Hematopoietic multipotent progenitor cell treated with erythropoietin and hydrocortisone succinate and interleukin-3 and kit ligand, for 15 days (in vitro differentiated cells): Measurements from ENCODE around the gene PPP1R18.
"Not testable (repeated sequence)": the region's sequence is repeated elsewhere in the genome, so short reads cannot be mapped to it uniquely, and the experiment has no call there.

ENCODE experiments used
- DNase-seq: peaks from one replicate; pipeline ENCODE4 v3.0.0-alpha.2; 2015; ENCODE audit warnings: low spot score

Gene PPP1R18

GRCh38 chr6:30666300-30666699 lies 20.1 kb downstream of the PPP1R18 start:
- not testable (repeated sequence) for DNase-seq

- no peak for DNase-seq
These were observed 21.3 kb downstream of the PPP1R18 start for GRCh38 chr6:30664994-30665767.

GRCh38 chr6:30657922-30658321 lies 28.5 kb downstream of the PPP1R18 start:
- not testable (repeated sequence) for DNase-seq

- no peak for DNase-seq
These were observed 29.0 kb downstream of the PPP1R18 start for GRCh38 chr6:30657454-30657853.

- no peak for DNase-seq
These were observed 29.9 kb downstream of the PPP1R18 start for GRCh38 chr6:30656513-30656912.

GRCh38 chr6:30655743-30656094 lies 30.7 kb downstream of the PPP1R18 start:
- no peak for DNase-seq

GRCh38 chr6:30654798-30655742 lies 31.4 kb downstream of the PPP1R18 start:
- DNase-seq = no peak

GRCh38 chr6:30651143-30651542 lies 35.3 kb downstream of the PPP1R18 start:
- DNase-seq = no peak

- DNase-seq = peak; percentile 66
These were observed 39.0 kb downstream of the PPP1R18 start for GRCh38 chr6:30647242-30648116.

GRCh38 chr6:30646450-30647241 lies 39.8 kb downstream of the PPP1R18 start, which contains the start of gene C6orf136:
C6orf136 (plus strand) TSS chr6:30647133; CDS start chr6:30647232, 99 bp downstream.
- peak; percentile 85 for DNase-seq

- no peak for DNase-seq
These were observed 40.5 kb downstream of the PPP1R18 start for GRCh38 chr6:30645989-30646388.

GRCh38 chr6:30644769-30645168 lies 41.7 kb downstream of the PPP1R18 start:
- no peak for DNase-seq

GRCh38 chr6:30643656-30644055 lies 42.8 kb downstream of the PPP1R18 start:
- DNase-seq = no peak

- DNase-seq = no peak
These were observed 45.4 kb downstream of the PPP1R18 start for GRCh38 chr6:30641048-30641447.

- DNase-seq = peak; percentile 25
These were observed 46.0 kb downstream of the PPP1R18 start for GRCh38 chr6:30640481-30640880.

GRCh38 chr6:30635834-30636233 lies 50.6 kb downstream of the PPP1R18 start:
- DNase-seq = no peak

GRCh38 chr6:30626484-30627366 lies 59.7 kb downstream of the PPP1R18 start, which contains the start of gene ATAT1:
ATAT1 (plus strand) TSS chr6:30626874.
- peak; percentile 79 for DNase-seq
